HepG2 (cell line): ENCODE measurements around the gene TP73. TPM values are rescaled to one million over a fixed set of nuclear protein-coding genes. Genes with fewer than 3 reads are reported as not detected.

Source experiments
- ATAC-seq: fragments of 200-7000 bp; cut with Tn5 transposase; 3 replicates; pipeline ENCODE4 v1.9.1; 2020; ENCODE audit warnings: mild to moderate bottlenecking, moderate library complexity
- BruUV-seq: library from RNA; stranded (reverse); fragments of 400-500 nt; replicated peaks from 2 replicates; lab custom pipeline; 2021; lab: Mats Ljungman, UMichigan
- CTCF ChIA-PET: fragments of 300-600 bp; formaldehyde crosslinking; extraction: SDS; loops from one replicate; lab custom pipeline; 2021; ENCODE audit warnings: low total read pairs, inconsistent platforms, low intra/inter-chr PET ratio; lab: Yijun Ruan, JAX
- POLR2A ChIA-PET: fragments of 350-600 bp; sonication (Branson Sonifier 250); formaldehyde crosslinking; loops from one replicate; lab custom pipeline; 2020; ENCODE audit warnings: antibody characterized with exemption, inconsistent platforms; lab: Yijun Ruan, JAX
- DNase-seq: peaks from one replicate; pipeline ENCODE4 v3.0.0-alpha.2; 2015; ENCODE audit warnings: low spot score
- FAIRE-seq: peaks from 3 replicates; lab custom pipeline; 2011; peaks lifted over from hg19 to GRCh38; lab: Jason Lieb, UNC
- H2AFZ ChIP-seq: one replicate; pipeline ENCODE4 v1.6.1; 2011; ENCODE audit warnings: low read length, inconsistent platforms
- H3K27ac ChIP-seq: fragments of 300-600 bp; 3 replicates; pipeline ENCODE4 v1.8.0; 2011; ENCODE audit warnings: mixed run types, mild to moderate bottlenecking, mixed read lengths, low read length, inconsistent platforms; ENCODE audit not compliant: insufficient read depth; ENCODE audit errors: extremely low read length
- H3K27me3 ChIP-seq, 2 experiments: fragments of 200-600 bp in 1 of 2; 2 replicates in 1 of 2; 3 replicates in 1 of 2; pipeline versions ENCODE4 v1.6.0 to v1.8.0; 2011; ENCODE audit warnings: low read length in 2 of 2, mild to moderate bottlenecking in 2 of 2, moderate library complexity in 2 of 2, inconsistent platforms in 1 of 2; ENCODE audit not compliant: insufficient read depth in 2 of 2, control insufficient read depth in 1 of 2
- H3K36me3 ChIP-seq, 2 experiments: fragments of 200-600 bp in 1 of 2; replicated peaks in 1 of 2; 2 replicates in 1 of 2; 3 replicates in 1 of 2; pipeline versions ENCODE4 v1.5.1 to v1.8.0; 2011; ENCODE audit warnings: low read length in 2 of 2, inconsistent platforms in 1 of 2; ENCODE audit not compliant: insufficient read depth in 2 of 2, control insufficient read depth in 1 of 2
- H3K4me1 ChIP-seq: 2 replicates; pipeline ENCODE4 v1.5.1; 2012; ENCODE audit warnings: low read length, inconsistent platforms; ENCODE audit not compliant: insufficient read depth
- H3K4me2 ChIP-seq: 2 replicates; pipeline ENCODE4 v1.6.0; 2011; ENCODE audit warnings: low read depth, low read length, inconsistent platforms
- H3K4me3 ChIP-seq, 3 experiments: fragments of 200-600 bp in 1 of 3; sonication (generic), shearing (Covaris generic) in 1 of 3; replicated peaks in 1 of 3; 2 replicates each; pipeline ENCODE4 v1.5.1; 2011 to 2016; ENCODE audit warnings: low read length in 3 of 3, inconsistent platforms in 2 of 3, low read depth in 2 of 3, mild to moderate bottlenecking in 2 of 3, control low read depth in 1 of 3, mixed read lengths in 1 of 3; ENCODE audit not compliant: insufficient read depth in 1 of 3
- H3K79me2 ChIP-seq: one replicate; pipeline ENCODE4 v1.6.1; 2011; ENCODE audit warnings: low read length, inconsistent platforms; ENCODE audit not compliant: insufficient read depth
- H3K9ac ChIP-seq: 2 replicates; pipeline ENCODE4 v1.6.0; 2011; ENCODE audit warnings: mild to moderate bottlenecking, low read depth, low read length, inconsistent platforms; ENCODE audit not compliant: insufficient read depth
- H3K9me3 ChIP-seq: 2 replicates; pipeline ENCODE4 v1.5.1; 2012; ENCODE audit warnings: mild to moderate bottlenecking, low read length
- H4K20me1 ChIP-seq: 2 replicates; pipeline ENCODE4 v1.6.0; 2011; ENCODE audit warnings: inconsistent platforms, mild to moderate bottlenecking, low read length, moderate library complexity; ENCODE audit not compliant: insufficient read depth
- ARNT ChIP-seq: fragments of 450-650 bp; IDR thresholded peaks from 2 replicates; pipeline ENCODE4 v1.6.1; 2017
- JUN ChIP-seq: sonication (generic); formaldehyde crosslinking; IDR thresholded peaks from 2 replicates; pipeline ENCODE4 v1.4.0; 2020; ENCODE audit warnings: mild to moderate bottlenecking, missing genetic modification reagents
- MAFK ChIP-seq, 2 experiments: IDR thresholded peaks in 1 of 2; conservative IDR thresholded peaks in 1 of 2; 2 replicates each; pipeline ENCODE4 v1.6.1; 2011; ENCODE audit warnings: improper control_type of control experiment in 2 of 2, low read length in 2 of 2
- NR2C2 ChIP-seq: sonication (generic); formaldehyde crosslinking; IDR thresholded peaks from 2 replicates; pipeline ENCODE4 v1.4.0; 2020; ENCODE audit warnings: missing genetic modification reagents, mild to moderate bottlenecking, moderate library complexity, borderline replicate concordance
- NR2F1 ChIP-seq, 2 experiments: fragments of 450-650 bp in 1 of 2; formaldehyde crosslinking in 1 of 2; IDR thresholded peaks; 2 replicates each; pipeline versions ENCODE4 v1.5.0 to v1.6.1; 2016 to 2020; ENCODE audit warnings: mild to moderate bottlenecking in 1 of 2, missing compliant biosample characterization in 1 of 2, missing genetic modification reagents in 1 of 2, moderate library complexity in 1 of 2
- STAG1 ChIP-seq: sonication (generic); formaldehyde crosslinking; IDR thresholded peaks from 2 replicates; pipeline ENCODE4 v1.4.0; 2020; ENCODE audit warnings: missing genetic modification reagents
- TEAD3 ChIP-seq: optimal IDR thresholded peaks from 2 replicates; pipeline ENCODE3; 2016; ENCODE audit warnings: borderline replicate concordance
- ZNF577 ChIP-seq: sonication (generic); formaldehyde crosslinking; IDR thresholded peaks from 2 replicates; pipeline ENCODE4 v1.4.0; 2020; ENCODE audit warnings: mild to moderate bottlenecking, low read depth, missing genetic modification reagents, borderline replicate concordance
- ZNF747 ChIP-seq: sonication (generic); formaldehyde crosslinking; IDR thresholded peaks from 2 replicates; pipeline ENCODE4 v1.8.1; 2023; ENCODE audit warnings: missing genetic modification reagents, mild to moderate bottlenecking, borderline replicate concordance
- WGBS: methylation state at CpG from one replicate; pipeline ENCODE4 v1.1.6; 2017; ENCODE audit warnings: low lambda C conversion rate; 5-methylcytosine and 5-hydroxymethylcytosine counted together
- in situ Hi-C: cut with HindIII; loops from 2 replicates; pipeline ENCODE4 v1.10.0; 2017; ENCODE audit warnings: low pct_unique_long_range_greater_than_20kb; ENCODE audit not compliant: extremely low pct_ligation_motif_present
- intact Hi-C: fragments of 100-400 bp; cut with micrococcal nuclease; formaldehyde crosslinking; loops from one replicate; pipeline ENCODE4 v1.10.0; 2022; ENCODE audit not compliant: unreplicated experiment
- polyA plus RNA-seq, 8 experiments: library from polyadenylated mRNA; depleted of rRNA in 3 of 8; stranded (reverse) in 7 of 8; unstranded in 1 of 8; fragments of >200 nt; fragmentation: Illumina TruSeq in 4 of 8; extraction: Trizol in 4 of 8; gene quantifications; 2 replicates each; pipeline versions ENCODE4 v1.2.1 to v1.2.3, GENCODE V29; 2011 to 2016; ENCODE audit warnings: low read depth in 4 of 8, missing spikeins in 1 of 8, mixed read lengths in 1 of 8; ENCODE audit not compliant: insufficient read depth in 1 of 8
- total RNA-seq, 5 experiments: library from RNA; depleted of rRNA; stranded (reverse); fragments of >200 nt; fragmentation: Illumina TruSeq; extraction: Trizol; gene quantifications; 2 replicates each; pipeline ENCODE4 v1.2.3, GENCODE V29; 2016; ENCODE audit warnings: low read depth in 1 of 5
- TF ChIP-seq, protein P1 (sequence below): sonication (generic); formaldehyde crosslinking; IDR thresholded peaks from 2 replicates; pipeline ENCODE4 v1.8.1; 2022; ENCODE audit warnings: mild to moderate bottlenecking, missing genetic modification reagents

The TP73 gene
- total and polyA plus RNA-seq, 2 of the 13 experiments (the other 11 are each of a cell fraction or from before 2014, with no cell fraction given): 0.49 to 1.1 TPM

DNA sequence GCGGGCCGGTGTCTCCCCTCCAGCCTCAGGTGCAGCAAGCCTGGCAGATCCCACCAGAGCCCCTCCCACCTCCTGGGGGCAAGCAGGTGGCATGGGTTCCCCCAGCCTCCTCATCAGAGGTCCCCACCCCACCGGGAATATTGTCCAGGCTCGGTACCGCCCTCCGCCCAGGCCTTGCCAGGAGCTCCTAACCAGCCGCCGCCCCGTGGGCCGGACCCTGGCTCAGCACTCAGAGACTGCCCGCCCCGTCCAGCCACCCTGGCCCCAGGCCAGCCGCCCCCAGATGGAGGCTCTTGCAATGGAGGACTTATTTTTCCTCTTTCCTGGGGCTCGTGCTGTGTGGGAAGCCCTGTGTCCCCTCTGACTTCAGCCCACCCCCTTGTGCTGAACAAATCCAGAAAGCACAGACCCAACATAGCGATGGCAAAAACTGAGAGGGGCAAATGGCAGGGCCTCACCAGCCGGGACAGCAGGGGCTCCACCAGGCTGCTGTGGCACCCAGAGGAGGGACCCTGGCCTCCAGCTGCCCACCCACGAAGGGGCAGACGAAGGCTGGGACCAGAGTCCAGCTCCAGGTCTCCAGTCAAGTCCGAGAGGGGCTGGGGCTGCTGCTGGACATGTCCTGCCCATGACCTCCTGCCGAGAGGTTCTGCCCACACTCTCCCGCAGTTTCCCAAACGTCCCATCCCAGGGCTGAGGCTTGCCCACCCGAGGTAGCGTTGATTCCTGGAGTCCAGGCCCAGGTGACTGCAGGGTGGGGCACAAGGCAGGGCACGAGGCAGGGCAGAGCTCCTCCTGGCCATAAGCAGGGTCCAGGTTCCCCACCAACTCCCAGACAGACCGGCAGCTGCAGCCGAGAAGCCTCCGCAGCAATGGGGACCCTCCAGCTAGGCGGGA is 48.5 kb upstream of the TP73 start:
- in situ Hi-C loops: no loop called here
- peaks cover 18 to 97% of the 10 kb centered on the region in 2 experiments for H3K27me3 ChIP-seq
- H3K36me3 ChIP-seq: no peaks in the 10 kb centered on the region
- FAIRE-seq (no peak), DNase-seq (no peak), ATAC-seq (no peak)
- no peak for TF ChIP-seq STAG1 (CRISPR knock-in tag)
- TF ChIP-seq ARNT: no peak
- TF ChIP-seq, protein P1, sequence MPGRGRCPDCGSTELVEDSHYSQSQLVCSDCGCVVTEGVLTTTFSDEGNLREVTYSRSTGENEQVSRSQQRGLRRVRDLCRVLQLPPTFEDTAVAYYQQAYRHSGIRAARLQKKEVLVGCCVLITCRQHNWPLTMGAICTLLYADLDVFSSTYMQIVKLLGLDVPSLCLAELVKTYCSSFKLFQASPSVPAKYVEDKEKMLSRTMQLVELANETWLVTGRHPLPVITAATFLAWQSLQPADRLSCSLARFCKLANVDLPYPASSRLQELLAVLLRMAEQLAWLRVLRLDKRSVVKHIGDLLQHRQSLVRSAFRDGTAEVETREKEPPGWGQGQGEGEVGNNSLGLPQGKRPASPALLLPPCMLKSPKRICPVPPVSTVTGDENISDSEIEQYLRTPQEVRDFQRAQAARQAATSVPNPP (CRISPR knock-in tag): no peak
- TF ChIP-seq TEAD3 (CRISPR knock-in tag): no peak
- no peak for TF ChIP-seq JUN (CRISPR knock-in tag)
- no peak for TF ChIP-seq NR2C2
- TF ChIP-seq ZNF747 (CRISPR knock-in tag): no peak
- no peak for TF ChIP-seq MAFK (conservative IDR thresholded peaks at IDR 0.05 in 1 of 2, IDR thresholded peaks at IDR 0.05 in 1 of 2; ENCODE audit: low read length in 2 of 2)
- no peak for TF ChIP-seq ZNF577
- no peak for TF ChIP-seq NR2F1 (CRISPR knock-in tag; IDR thresholded peaks at IDR 0.05)
- peaks cover 11% of the 10 kb centered on the region; the same call in 1 of the 2 replicates for H3K4me1 ChIP-seq
- ChIA-PET CTCF (no interaction called here), POLR2A (no interaction called here)
- H3K27ac ChIP-seq: no peak overlapping the region
- H3K4me2 ChIP-seq: no peak overlapping the region
- no TSS peak for BruUV-seq
- no peaks in the 10 kb centered on the region for H3K79me2 ChIP-seq
- 0 out of 2 replicates have a peak, but pooled peaks cover 3% of the 10 kb centered on the region for H4K20me1 ChIP-seq
- H3K9me3 ChIP-seq: no peaks in the 10 kb centered on the region
- no peak overlapping the region for H3K4me3 ChIP-seq
- no peak overlapping the region for H3K9ac ChIP-seq
- 61% methylated on average over 5 of the region's 29 CpGs for WGBS
- H2AFZ ChIP-seq: no peak overlapping the region
- intact Hi-C loops: no loop called here
